ENCODE data around the gene SIRT4.

SIRT4 gene

DNA sequence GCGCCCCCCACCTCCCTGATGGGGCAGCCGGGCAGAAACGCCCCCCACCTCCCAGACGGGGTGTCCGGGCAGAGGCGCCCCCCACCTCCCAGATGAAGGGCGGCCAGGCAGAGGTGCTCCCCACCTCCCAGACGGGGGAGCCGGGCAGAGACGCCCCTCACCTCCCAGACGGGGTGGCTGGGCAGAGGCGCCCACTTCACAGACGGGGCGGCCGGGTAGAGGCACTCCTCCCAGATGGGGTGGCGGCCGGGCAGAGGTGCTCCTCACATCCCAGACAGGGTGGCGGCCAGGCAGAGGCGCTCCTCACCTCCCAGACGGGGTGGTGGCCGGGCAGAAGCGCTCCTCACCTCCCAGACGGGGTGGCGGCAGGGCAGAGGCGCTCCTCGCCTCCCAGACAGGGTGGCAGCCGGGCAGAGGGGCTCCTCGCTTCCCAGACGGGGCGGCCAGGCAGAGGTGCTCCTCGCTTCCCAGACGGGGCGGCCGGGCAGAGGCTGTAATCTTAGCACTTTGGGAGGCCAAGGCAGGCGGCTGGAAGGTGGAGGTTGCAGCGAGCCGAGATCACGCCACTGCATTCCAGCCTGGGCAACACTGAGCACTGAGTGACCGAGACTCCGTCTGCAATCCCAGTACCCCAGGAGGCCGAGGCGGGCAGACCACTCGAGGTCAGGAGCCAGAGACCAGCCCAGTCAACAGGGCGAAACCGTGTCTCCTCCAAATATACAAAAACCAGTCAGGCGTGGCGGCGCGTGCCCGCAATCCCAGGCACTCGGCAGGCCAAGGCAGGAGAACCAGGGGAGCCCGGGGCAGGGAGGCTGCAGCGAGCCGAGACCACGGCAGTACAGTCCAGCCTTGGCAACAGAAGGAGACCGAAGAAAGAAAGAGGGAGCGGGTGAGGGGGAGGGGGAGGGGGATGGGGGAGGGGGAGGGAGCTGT is 23.7 kb upstream of the SIRT4 start:
- no peak for DNase-seq (ENCODE audit: low spot score)

DNA sequence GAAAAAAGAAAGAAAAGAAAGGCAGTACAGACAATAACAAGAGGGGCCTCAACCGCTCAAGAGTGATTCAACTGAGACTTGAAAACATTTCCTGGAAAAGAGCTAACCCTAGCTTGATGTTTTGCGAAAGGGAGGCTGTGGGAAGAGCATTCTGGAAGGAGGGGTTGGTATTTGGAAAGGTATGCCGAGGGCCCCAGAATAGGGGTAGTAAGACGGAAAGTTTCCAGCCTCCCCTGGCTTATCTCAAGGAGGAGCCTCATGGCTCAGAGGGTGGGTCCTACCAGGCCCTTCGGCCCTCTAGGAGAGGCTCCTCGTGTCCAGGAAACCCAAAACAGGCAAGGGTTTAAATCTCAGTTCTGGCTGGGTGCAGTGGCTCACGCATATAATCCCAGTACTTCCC is 18.8 kb upstream of the SIRT4 start:
- no peak for DNase-seq (ENCODE audit: low spot score)

DNA sequence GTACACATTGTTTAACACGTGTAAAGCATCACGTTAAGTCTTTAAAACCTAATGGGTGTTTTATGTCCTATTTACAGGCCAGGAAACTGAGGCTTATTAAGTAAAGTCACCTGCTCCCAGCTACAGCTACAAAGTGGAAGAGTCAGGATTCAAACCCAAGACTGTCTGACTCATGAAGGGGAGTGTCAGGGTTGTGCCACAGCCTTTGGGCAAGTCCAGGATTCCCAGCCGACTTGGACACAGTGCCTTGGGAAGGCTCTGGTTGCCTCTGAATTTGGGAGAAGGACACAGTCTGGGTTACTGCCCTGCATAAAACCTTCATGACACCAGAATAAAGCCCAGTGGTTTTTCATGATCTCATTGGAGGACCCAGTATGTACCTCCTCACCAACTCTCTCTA is 17.7 kb upstream of the SIRT4 start:
- DNase-seq (ENCODE audit: low spot score) = no peak

DNA sequence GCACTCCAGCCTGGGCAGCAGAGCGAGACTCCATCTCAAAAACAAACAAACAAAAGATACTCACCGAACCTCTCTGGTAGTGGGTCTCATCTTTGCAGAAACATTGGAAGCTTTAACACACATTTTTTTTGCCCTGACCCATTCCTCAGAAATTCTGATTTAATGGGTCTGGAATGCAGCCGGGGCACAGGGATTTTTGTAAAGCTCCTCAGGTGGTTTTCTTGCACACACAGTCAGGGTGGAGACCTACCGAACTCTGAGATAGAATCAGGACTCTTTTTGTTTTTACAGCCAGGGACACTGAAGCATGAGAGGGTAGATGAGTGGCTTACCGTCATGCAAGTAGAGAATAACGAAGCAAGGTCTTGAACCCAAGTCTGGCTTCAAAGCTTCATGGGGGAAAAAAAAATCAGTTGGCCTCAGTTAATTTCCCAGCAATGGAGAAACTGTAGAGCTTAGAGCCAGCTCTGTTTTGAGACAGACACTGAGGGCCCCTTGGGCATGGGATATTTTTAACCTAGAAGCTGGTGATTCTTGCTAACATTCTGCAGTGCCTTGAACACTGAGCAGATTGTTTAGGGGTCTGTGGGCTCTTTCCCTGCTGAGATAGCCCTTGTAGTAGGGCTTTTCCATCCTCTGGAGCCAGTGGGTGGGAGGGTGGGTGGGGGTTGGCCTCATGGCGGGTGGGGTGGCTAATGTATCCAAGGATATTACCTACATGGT is 15.2 kb upstream of the SIRT4 start:
- no peak for DNase-seq (ENCODE audit: low spot score)

DNA sequence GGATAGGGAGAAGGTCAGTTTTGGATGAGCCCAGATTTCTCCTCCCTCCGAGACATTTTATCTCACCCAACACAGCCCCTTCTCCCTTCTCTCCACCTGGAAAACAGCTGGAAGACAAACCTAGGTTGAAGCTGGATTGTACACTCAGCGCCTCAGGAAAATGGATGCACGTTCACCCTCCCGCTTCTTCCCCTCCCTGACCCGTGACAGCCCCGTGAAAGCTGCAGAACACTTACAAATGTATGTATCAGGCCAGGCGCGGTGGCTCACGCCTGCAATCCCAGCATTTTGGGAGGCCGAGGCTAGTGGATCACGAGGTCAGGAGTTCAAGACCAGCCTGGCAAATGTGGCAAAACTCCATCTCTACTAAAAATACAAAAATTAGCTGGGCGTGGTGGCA is 14.6 kb upstream of the SIRT4 start:
- no peak for DNase-seq (ENCODE audit: low spot score)

DNA sequence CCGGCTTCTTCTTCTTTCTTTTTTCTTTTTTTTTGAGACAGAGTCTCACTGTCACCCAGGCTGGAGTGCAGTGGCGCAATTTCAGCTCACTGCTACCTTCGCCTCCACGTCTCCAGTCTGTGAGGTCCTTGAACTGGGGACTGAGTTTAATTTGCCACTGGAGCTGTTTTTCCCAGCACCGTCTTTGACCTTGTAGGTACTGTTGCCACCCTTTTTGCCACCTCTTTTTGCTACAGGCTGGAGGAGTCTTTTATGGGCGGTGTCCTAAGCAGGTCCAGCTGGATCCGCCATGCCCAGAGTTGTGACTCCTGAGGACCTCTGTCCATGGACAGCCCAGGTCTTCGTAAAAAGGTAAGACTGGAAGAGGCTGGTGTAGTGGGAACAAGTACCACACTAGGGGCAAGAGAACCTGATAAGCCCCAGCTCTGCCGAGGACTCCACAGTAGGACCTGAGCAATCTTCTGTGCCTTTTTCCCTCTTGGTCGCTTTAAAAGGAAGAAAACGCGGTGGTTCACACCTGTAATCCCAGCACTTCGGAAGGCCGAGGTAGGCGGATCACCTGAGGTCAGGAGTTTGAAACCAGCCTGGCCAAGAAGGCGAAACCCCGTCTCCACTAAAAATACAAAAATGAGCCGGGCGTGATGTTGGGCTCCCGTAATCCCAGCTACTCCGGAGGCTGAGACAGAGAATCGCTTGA is 11.4 kb upstream of the SIRT4 start:
- DNase-seq (ENCODE audit: low spot score) = no peak

DNA sequence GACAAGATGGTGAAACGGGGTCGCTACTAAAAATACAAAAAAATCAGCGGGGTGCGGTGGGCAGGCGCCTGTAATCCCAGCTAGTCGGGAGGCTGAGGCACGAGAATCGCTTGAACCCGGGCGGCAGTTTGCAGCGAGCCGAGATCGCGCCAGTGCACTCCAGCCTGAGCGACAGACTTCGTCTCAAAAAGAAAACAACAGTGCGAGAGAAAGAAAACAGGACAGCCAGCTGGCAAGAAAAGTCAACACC is 9.8 kb upstream of the SIRT4 start:
- no peak for DNase-seq (ENCODE audit: low spot score)

DNA sequence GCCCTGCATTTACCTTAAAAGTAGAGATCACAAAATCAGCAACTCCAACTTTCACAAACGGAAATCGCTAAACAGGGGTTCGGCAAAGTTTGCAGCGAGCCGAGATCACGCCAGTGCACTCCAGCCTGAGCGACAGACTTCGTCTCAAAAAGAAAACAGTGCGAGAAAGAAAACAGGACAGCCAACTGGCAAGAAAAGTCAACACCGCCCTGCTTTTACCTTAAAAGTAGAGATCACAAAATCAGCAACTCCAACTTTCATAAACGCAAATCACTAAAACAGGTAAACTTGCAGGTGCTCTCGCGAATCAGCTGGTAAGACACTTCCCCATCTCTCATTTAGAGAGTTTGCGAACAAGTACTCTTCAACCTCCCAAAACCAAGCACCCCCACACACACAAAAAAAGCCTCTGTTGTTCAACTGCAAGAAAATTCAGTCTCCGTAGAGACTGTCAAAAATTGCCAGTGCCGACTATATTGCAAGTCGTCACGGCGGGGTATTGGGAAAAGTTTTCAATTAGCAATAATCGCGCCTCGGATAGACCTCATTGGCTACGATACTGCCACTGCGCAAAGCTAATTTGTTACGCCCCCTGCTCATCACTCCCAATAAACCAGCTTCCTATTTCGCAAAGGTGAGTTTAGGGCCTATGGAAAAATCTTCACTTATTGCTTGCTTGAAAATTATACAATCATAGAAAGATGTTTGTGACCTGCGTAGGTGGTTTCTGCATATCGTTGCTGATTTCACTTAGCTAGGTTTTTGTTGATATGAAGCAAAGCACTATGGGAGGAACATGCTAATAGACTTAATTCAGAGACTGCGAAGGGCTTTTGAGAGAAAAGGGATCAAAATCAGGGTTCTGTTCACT is 9.2 kb upstream of the SIRT4 start, which contains the start of gene RNU4-1:
RNU4-1 (minus strand) TSS at position 577 of the 871 bp plus-strand sequence.
- DNase-seq (ENCODE audit: low spot score) = peak; percentile 96

DNA sequence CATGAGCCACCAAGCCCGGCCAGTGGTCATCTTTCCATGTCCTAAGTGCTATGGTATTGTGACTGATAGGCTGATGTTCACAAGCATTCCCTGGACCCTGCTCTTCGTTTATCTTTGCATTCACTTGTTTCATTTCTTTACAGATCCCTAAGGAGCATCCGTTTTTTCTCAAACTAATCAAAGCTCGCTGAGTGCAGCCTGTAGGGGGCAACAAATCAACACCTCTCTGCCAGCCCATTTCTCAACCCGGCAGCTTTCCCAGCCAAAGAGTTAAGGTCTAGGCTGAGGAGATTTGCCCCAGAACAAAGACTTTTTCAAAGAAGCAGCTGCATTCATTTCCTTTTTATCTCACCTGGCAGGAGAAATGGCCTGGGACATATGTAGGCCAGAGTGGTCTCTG is 12.1 kb downstream of the SIRT4 start:
- DNase-seq (ENCODE audit: low spot score) = no peak

DNA sequence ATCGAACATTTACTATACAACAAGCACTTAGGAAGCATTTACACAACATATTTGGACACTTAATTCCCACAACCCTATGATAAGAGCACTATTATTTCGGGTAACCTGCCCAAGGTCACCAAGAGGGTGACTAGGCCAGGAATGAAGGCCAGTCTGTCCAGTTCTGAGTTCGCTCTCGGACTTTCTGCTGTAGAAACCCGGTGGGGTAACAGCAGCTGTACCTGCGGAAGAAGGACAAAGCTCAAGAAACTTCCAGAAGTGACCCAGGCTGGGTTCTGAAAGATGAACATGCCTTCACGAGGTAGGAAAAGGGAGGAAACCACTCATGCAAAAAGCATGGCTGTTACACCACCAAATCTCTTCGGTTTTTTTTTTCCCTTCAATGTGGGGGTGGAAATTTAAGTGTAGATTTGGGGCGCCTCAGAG is 14.7 kb downstream of the SIRT4 start:
- no peak for DNase-seq (ENCODE audit: low spot score)

DNA sequence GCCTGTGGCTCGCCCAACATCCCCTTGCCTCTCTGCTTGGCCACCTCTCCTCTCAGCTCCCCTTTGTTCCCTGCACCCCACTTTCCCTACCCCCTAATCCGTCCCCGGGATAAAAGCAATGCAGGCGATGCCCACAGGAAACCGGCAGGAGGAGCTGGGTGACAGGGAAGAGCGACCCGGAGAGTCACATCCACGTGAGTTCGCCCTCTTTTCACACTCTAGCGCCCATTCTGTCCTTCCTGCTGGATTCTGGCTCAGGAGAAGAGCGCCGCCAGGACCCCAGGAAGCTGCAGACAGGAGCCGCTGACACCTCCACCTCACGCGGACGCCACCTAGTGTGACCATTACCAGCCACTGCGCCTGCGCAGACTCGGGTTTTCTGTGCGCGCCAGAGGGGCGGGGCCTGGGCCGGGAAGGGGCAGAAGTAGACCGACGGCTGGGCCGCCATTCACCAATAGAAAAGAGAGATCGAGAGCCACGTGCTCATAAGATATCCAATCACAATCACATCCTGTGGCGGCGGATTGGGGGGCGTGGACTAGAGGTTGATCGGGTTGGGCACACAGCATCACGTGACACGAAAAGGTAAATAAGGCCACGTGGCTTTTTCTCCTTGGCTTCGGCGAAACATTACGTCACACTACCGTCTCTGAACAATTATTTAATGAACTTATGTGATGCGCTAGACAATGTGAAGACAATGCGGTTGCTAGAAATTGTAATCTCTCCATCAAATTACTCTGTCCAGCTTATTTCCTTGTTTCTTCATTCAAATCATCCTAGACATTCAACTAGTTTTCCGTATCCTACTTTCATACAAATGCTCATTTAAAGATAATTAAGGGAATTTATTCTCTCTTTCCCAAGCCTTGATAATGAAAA is 15.3 kb downstream of the SIRT4 start:
- DNase-seq (ENCODE audit: low spot score) = peak; percentile 100

DNA sequence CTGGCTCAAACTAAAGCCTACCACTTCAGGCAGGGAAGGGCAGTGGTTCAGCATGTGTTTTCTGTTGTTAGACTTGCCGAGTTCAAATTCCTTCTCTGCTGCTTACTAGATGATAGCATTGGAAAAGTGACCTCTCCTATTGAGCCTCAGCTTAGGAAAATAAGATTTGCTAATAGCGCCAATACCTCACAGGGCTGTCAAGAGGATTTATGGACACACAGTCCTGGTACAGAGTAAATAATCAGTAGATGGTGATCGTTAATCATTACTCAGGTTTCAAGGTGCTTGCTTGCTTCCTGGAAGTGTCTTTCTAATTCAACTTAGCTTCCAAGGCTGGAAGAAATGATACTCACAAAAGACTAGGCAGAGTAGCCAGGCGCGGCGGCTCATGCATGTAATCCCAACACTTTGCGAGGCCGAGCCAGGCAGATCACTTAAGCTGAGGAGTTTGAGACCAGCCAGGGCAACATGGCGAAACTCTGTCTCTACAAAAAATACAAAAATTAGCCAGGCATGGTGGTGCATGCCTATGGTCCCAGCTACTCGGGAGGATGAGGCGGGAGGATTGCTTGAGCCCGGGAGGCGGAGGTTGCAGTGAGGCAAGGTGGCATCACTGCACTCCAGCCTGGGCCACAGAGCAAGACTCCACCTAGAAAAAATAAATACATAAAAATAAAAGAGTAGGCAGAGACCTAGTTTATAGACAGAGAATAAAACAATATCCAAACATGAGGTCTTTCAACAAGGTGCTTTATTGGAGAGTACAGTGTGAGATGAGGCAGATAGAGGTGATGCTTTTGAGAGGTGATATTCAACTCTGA is 19.5 kb downstream of the SIRT4 start:
- DNase-seq (ENCODE audit: low spot score) = no peak

DNA sequence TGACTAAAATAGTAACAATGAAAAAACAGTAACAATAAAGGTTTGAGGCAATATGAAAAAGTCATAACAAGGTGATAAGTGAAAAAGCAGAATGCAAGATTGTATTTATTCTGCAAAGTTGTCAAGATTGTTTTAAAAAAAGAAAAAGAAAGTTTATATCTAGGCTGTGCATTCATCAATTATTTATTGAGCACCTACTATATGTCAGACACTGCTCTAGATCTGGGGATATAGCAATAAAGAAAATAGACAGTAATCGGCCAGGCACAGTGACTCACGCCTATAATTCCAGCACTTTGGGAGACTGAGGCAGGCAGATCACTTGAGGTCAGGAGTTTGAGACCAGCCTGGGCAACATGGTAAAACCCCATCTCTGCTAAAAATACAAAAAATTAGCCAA is 21.7 kb downstream of the SIRT4 start:
- no peak for DNase-seq (ENCODE audit: low spot score)

DNA sequence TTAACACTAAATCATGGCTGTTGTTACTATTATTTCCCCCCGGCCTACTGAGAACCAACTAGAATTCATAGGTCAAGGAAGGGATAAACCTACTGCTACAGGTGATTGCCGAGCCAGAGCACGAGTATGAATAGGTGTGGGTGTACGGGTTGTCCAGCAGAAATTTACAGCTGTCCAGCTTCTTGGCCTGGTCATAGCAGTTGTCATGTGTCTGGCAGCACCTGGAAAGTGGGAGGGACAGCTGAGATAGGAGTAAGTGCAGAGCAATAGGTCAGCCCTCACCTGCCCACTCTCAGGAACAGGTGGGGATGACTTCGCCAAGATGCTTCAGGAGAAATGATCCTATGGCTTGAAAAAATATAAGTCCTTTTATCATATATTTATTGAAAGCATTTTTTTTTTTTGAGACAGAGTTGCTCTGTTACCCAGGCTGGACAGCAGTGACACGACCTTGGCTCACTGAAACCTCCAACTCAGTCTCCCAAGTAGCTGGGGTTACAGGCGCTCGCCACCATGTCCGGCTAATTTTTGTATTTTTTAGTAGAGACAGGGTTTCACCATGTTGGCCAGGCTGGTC is 22.8 kb downstream of the SIRT4 start:
- no peak for DNase-seq (ENCODE audit: low spot score)

DNA sequence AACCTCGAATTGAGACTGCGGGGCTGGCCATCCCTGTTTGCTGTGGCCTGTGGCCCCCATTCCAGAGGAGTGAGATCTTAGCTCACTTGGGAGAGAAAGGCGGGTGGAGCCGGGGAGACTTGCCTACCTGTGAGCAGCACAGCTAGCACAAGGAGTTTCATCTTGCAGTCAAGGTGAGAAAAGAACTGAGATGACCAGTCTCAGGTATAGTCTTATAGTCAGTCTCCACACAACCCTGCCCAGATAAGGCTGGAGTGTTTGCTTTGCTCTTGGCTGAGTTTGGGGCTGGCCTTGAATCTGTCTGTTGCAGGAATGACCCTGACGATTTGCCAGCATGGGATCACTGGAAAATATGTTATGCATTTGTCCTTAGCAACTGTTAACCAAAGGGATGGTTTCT is 25.5 kb downstream of the SIRT4 start, which contains the start of gene PLA2G1B:
PLA2G1B (minus strand) TSS at position 187 of the 400 bp plus-strand sequence; CDS start at position 161, 26 bp downstream.
- DNase-seq (ENCODE audit: low spot score) = no peak

DNA sequence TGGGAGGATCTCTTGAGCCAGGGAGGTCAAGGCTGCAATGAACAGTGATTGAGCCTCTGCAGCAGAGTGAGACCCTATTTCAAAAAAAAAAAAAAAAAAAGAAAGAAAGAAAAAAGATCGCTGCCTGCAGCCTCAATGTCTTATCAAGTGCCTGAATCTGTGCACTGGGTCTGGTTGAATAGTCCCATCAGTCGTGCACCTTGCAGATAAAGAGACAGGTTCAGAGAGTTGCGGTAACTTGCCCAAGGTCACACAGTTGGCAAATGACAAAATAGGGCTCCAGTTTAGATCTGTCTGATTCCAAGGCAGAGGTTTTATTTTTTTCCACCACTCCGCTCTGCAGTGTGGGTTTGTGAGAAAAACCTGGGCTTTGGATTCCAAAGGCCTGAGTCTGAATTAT is 26.1 kb downstream of the SIRT4 start:
- no peak for DNase-seq (ENCODE audit: low spot score)

DNA sequence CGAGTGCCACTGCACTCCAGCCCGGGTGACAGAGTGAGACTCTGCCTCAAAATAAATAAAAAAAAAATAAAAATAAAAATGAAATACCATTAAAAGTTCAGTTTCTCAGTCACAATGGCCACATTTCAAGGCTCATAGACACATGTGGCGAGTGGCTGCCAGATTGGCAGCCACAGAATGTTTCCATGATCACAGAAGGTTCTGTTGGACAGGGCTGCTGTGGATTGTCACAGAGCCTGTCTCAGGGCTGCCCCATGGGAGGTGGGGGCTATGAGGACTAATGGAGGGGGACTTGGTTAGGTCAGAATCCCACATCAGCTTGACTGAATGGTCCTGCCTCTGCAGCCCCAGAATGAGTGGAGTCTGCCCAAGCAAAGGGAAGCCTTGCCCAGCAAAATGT is 29.3 kb downstream of the SIRT4 start:
- no peak for DNase-seq (ENCODE audit: low spot score)

DNA sequence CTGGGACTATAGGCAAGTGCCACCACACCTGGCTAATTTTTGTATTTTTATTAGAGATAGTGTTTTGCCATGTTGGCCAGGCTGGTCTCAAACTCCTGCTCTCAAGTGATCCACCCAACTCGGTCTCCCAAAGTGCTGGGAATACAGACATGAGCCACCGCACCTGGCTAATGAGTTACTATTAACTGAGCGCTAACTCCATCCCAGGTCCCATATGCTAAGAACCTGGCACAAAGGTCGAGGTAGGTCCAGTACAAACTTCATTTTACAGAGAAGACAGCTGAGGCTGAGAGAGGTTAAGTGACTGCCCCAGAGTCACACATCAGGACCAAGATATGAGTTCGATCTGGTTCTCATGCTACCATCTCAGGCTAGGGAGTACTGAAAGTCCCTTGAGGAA is 29.9 kb downstream of the SIRT4 start:
- no peak for DNase-seq (ENCODE audit: low spot score)

DNA sequence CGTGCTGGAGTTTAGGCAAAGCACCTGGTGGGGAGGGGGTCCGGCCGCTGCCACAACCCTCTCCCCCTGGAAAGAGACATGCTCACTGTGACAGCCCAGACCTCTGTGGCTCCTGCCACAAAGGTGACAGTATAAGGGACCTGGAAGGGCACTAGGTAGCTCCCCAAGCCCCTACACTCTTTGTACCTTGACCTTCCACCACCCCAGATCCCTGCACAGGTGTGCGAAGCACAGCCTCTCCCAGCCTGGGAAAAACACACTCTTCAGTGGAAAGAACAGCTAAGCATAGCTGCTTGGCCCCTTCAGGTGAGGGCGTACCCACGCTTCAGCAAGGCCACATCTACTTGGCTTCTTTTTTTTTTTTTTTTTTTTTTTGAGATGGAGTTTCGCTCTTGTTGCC is 30.4 kb downstream of the SIRT4 start:
- no peak for DNase-seq (ENCODE audit: low spot score)

DNA sequence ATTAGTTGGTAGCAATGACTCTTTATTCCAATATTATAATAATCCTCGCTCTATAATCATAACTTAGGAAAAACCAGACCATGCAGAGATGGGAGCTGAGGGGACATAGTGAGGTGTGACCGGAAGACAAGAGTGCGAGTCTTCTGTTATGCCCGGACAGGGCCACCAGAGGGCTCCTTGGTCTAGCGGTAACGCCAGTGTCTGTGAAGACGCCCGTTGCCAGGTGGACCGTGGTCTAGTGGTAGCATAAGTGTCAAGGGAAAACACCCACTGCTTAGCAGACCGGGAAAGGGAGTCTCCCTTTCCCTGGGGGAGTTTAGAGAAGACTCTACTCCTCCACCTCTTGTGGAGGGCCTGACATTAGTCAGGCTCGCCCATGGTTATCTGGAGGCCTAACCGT is 33.3 kb downstream of the SIRT4 start:
- DNase-seq (ENCODE audit: low spot score) = peak; percentile 69
